Activated CD8-positive, alpha-beta T cell treated with anti-CD3 and anti-CD28 coated beads for 36 hours (primary cell): ENCODE results near the gene ATL3. TPM values are rescaled to one million over a fixed set of nuclear protein-coding genes. Genes with fewer than 3 reads are reported as not detected.

Experiments
- ATAC-seq: fragments of 200-7000 bp; cut with Tn5 transposase; one replicate; pipeline ENCODE4 v1.10.0; 2021; ENCODE audit warnings: mild to moderate bottlenecking, moderate library complexity
- CTCF ChIA-PET: fragments of 350-600 bp; sonication (Branson Sonifier 250); formaldehyde crosslinking; loops from one replicate; lab custom pipeline; 2021; ENCODE audit warnings: antibody characterized with exemption; lab: Charles Lee
- POLR2A ChIA-PET: fragments of 350-600 bp; sonication (Branson Sonifier 250); formaldehyde crosslinking; loops from one replicate; lab custom pipeline; 2021; ENCODE audit warnings: antibody characterized with exemption; lab: Charles Lee
- DNase-seq: peaks from one replicate; pipeline ENCODE4 v3.0.0-alpha.2; 2020
- H3K27ac Mint-ChIP-seq: one replicate; pipeline ENCODE4 v1.8.0; 2021; ENCODE audit warnings: mild to moderate bottlenecking, mixed read lengths
- H3K27me3 Mint-ChIP-seq: one replicate; pipeline ENCODE4 v1.8.0; 2021; ENCODE audit warnings: mixed read lengths
- H3K36me3 Mint-ChIP-seq: one replicate; pipeline ENCODE4 v1.8.0; 2021; ENCODE audit warnings: low read depth, mixed read lengths
- H3K4me1 Mint-ChIP-seq: one replicate; pipeline ENCODE4 v1.8.0; 2021; ENCODE audit warnings: low read depth, mixed read lengths
- H3K4me3 Mint-ChIP-seq: one replicate; pipeline ENCODE4 v1.8.0; 2021; ENCODE audit warnings: mild to moderate bottlenecking, moderate library complexity, mixed read lengths
- H3K9me3 Mint-ChIP-seq: one replicate; pipeline ENCODE4 v1.8.0; 2021; ENCODE audit warnings: mixed read lengths
- CTCF ChIP-seq: fragments of 200-600 bp; IDR thresholded peaks from one replicate; pipeline ENCODE4 v1.8.0; 2022; ENCODE audit warnings: antibody characterized with exemption, mild to moderate bottlenecking
- intact Hi-C: fragments of 100-400 bp; cut with micrococcal nuclease; formaldehyde crosslinking; loops from one replicate; pipeline ENCODE4 v1.10.0; 2022
- total RNA-seq, 2 experiments: library from RNA; stranded (reverse); gene quantifications; one replicate each; pipeline ENCODE4 v1.2.3, GENCODE V29; 2021

Gene ATL3
- total RNA-seq, 2 experiments from 2014 or later, result 24.1 to 24.4 TPM

DNA sequence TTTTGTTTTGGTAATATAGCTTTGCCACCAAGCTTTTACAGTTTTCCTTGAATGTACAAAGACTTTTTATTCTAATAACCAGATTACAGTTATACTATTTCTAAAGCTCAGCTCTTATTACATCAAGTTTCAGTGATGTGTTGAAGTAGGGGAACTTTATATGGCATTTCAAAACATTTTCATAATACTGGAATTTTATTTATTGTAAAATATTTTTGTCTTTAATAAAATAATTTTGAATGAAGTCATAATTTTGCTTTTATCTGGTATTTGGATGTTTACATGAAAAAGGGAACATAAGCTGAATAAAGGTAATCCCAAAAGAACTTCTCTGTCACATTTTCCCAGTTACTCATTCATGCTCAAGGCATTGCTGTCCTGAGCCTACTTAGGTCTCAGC is 44.9 kb upstream of the ATL3 start:
- Mint-ChIP-seq H3K27ac (no peak overlapping the region), H3K27me3 (no peaks in the 10 kb centered on the region), H3K4me3 (no peak overlapping the region), H3K4me1 (peaks cover 2% of the 10 kb centered on the region), H3K9me3 (no peaks in the 10 kb centered on the region), H3K36me3 (no peaks in the 10 kb centered on the region)
- ChIA-PET POLR2A (no interaction called here), CTCF (interaction anchor here (1.2 to 2.3 kb wide), 3 partner anchors 10 to 22 kb away, joined by 4 to 11 read pairs (median 4); no protein-coding TSS in a partner anchor)
- intact Hi-C loops, result no loop called here
- TF ChIP-seq CTCF, result no peak
- ATAC-seq, result no peak
- no peak for DNase-seq

DNA sequence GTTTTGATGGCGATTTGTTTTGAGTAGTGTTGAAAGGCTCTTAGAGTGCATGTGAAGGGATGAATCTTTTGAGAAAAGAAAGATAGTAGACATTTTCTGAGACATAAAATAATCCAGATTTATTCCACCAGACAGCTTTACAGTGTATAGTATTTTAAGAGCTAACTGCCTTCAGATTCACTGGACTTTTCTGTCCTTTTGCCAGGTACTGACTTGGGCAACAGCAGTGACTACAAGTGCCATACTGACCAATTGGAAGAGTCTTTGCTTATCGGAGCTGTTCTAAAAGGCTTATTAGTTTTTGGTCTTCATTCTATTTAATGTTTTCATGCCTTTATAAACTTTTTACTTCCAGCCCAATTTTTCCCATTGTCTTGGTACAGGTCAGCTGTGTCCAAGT is 42.6 kb upstream of the ATL3 start:
- no peaks in the 10 kb centered on the region for H3K27me3 Mint-ChIP-seq
- CTCF ChIA-PET, result no interaction called here
- intact Hi-C loops, result no loop called here
- no peaks in the 10 kb centered on the region for H3K9me3 Mint-ChIP-seq
- H3K36me3 Mint-ChIP-seq, result no peaks in the 10 kb centered on the region
- H3K4me1 Mint-ChIP-seq, result peaks cover 2% of the 10 kb centered on the region
- no peak for DNase-seq
- no peak for ATAC-seq
- TF ChIP-seq CTCF, result no peak
- POLR2A ChIA-PET, result no interaction called here
- no peak overlapping the region for H3K4me3 Mint-ChIP-seq
- no peak overlapping the region for H3K27ac Mint-ChIP-seq

- TF ChIP-seq CTCF, result no peak
- peaks cover 2% of the 10 kb centered on the region for H3K4me1 Mint-ChIP-seq
- no peaks in the 10 kb centered on the region for H3K36me3 Mint-ChIP-seq
- no peaks in the 10 kb centered on the region for H3K27me3 Mint-ChIP-seq
- no peaks in the 10 kb centered on the region for H3K9me3 Mint-ChIP-seq
- DNase-seq, result no peak
- H3K27ac Mint-ChIP-seq, result no peak overlapping the region
- no peak for ATAC-seq
- intact Hi-C loops, result no loop called here
- ChIA-PET POLR2A (no interaction called here), CTCF (interaction anchor here (1.0 to 1.5 kb wide), 2 partner anchors 27 kb away, joined by 3 read pairs; no protein-coding TSS in a partner anchor)
- H3K4me3 Mint-ChIP-seq, result no peak overlapping the region
Observed at GRCh38 chr11:63711838-63712237, 40.7 kb upstream of the ATL3 start.

GRCh38 chr11:63710476-63711217 is 39.5 kb upstream of the ATL3 start:
- no peaks in the 10 kb centered on the region for H3K9me3 Mint-ChIP-seq
- no peak overlapping the region for H3K27ac Mint-ChIP-seq
- H3K27me3 Mint-ChIP-seq, result no peaks in the 10 kb centered on the region
- POLR2A ChIA-PET, result no interaction called here
- ATAC-seq (no peak), DNase-seq (no peak)
- peaks cover 2% of the 10 kb centered on the region for H3K4me1 Mint-ChIP-seq
- H3K4me3 Mint-ChIP-seq, result no peak overlapping the region
- H3K36me3 Mint-ChIP-seq, result no peaks in the 10 kb centered on the region
- no peak for TF ChIP-seq CTCF
- CTCF ChIA-PET, result interaction anchor here (1.0 to 1.5 kb wide), 2 partner anchors 28 to 29 kb away, joined by 3 to 4 read pairs; no protein-coding TSS in a partner anchor
- intact Hi-C loops, result no loop called here

DNA sequence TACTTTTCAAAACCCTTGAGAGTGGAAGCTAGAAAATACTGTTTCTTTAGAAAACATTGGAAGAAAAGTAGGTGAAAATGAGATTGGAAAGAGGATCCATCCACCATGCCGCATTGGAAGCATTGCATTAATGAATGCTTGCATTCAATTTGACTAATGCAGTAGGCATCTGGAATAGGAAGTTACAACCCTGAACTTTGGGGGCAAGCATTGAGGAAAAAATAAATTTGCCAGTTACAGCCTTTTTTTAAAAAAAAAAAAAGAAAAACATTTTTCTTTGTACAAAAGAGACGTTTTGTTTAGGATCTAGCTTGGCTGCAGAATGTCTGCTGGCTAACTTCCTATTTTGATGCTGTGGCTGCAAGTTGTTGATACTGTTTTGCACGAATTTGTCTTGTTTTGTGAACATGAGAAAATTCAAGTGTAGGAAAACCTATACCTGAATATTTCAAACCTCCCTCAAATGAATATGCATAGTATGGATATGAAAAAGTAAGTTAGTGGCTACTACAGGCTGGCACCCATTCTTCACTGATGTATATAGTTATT is 38.2 kb upstream of the ATL3 start:
- Mint-ChIP-seq H3K27ac (no peak overlapping the region), H3K4me3 (no peak overlapping the region), H3K36me3 (no peaks in the 10 kb centered on the region), H3K9me3 (no peaks in the 10 kb centered on the region), H3K27me3 (no peaks in the 10 kb centered on the region), H3K4me1 (peaks cover 2% of the 10 kb centered on the region)
- intact Hi-C loops, result no loop called here
- no peak for TF ChIP-seq CTCF
- DNase-seq (no peak), ATAC-seq (no peak)
- ChIA-PET CTCF (interaction anchor here (1.1 to 2.0 kb wide), 2 partner anchors 30 to 70 kb away, joined by 6 to 7 read pairs; no protein-coding TSS in a partner anchor), POLR2A (no interaction called here)
